Lung (tissue), 12 donors: ENCODE data around the gene HLTF. TPM values are rescaled to one million over a fixed set of nuclear protein-coding genes. Genes with fewer than 3 reads are reported as not detected.
A peak's percentile ranks its signal among the peaks of the same experiment; 100 is the strongest.

Experiments used
- ATAC-seq: fragments of 200-7000 bp; cut with Tn5 transposase; one replicate; pipeline ENCODE4 v1.9.1; 2020; ENCODE audit warnings: moderate number of reproducible peaks; ENCODE audit not compliant: insufficient read depth, low FRiP score
- DNase-seq, 3 donors: peaks; one replicate each; pipeline ENCODE4 v3.0.0-alpha.2; 2013 to 2017
- H3K27ac ChIP-seq, 2 donors: one replicate each; pipeline ENCODE4 v1.5.1; 2013; ENCODE audit warnings: mild to moderate bottlenecking in 2 of 2, moderate library complexity in 2 of 2, control low read depth in 1 of 2, inconsistent platforms in 1 of 2, low read depth in 1 of 2, low read length in 1 of 2
- H3K27me3 ChIP-seq, 3 donors: one replicate each; pipeline ENCODE4 v1.5.1; 2013; ENCODE audit warnings: low read length in 2 of 3; ENCODE audit not compliant: control insufficient read depth in 3 of 3, insufficient read depth in 3 of 3
- H3K36me3 ChIP-seq, 4 donors: one replicate each; pipeline ENCODE4 v1.5.1; 2013; ENCODE audit warnings: low read length in 4 of 4, mild to moderate bottlenecking in 1 of 4, moderate library complexity in 1 of 4; ENCODE audit not compliant: control insufficient read depth in 4 of 4, insufficient read depth in 4 of 4
- H3K4me1 ChIP-seq, 5 donors: one replicate each; pipeline ENCODE4 v1.5.1; 2013; ENCODE audit warnings: low read length in 5 of 5, mild to moderate bottlenecking in 2 of 5, moderate library complexity in 1 of 5; ENCODE audit not compliant: control insufficient read depth in 5 of 5, insufficient read depth in 5 of 5
- H3K4me3 ChIP-seq: one replicate; pipeline ENCODE4 v1.5.1; 2013; ENCODE audit warnings: mild to moderate bottlenecking, control low read depth, moderate library complexity
- H3K9ac ChIP-seq, 2 donors: one replicate each; pipeline ENCODE4 v1.5.1; 2013; ENCODE audit warnings: low read length in 2 of 2, control low read depth in 1 of 2; ENCODE audit not compliant: insufficient read depth in 1 of 2
- H3K9me3 ChIP-seq, 4 donors: one replicate each; pipeline ENCODE4 v1.5.1; 2013; ENCODE audit warnings: low read length in 3 of 4, mild to moderate bottlenecking in 1 of 4, moderate library complexity in 1 of 4; ENCODE audit not compliant: control insufficient read depth in 4 of 4, insufficient read depth in 3 of 4
- CTCF ChIP-seq: IDR thresholded peaks from 2 replicates; pipeline ENCODE4 v1.5.1; 2012; ENCODE audit warnings: mild to moderate bottlenecking; ENCODE audit errors: control extremely low read depth, extremely low read depth
- WGBS, 2 donors: extraction: QIAGEN DNeasy Blood & Tissue Kit; methylation state at CpG; one replicate each; pipeline ENCODE4 v1.1.7; 2013; 5-methylcytosine and 5-hydroxymethylcytosine counted together
- polyA plus RNA-seq, 2 donors: library from polyadenylated mRNA; stranded (reverse); fragments of 200-250 nt; gene quantifications; one replicate each; pipeline ENCODE4 v1.2.1, GENCODE V29; 2013
- total RNA-seq, 2 donors: library from RNA; depleted of rRNA in 1 of 2; stranded (reverse); fragments of >200 nt in 1 of 2; gene quantifications; one replicate each; pipeline ENCODE4 v1.2.1, GENCODE V29; 2014 to 2021
- donor health status: control.
- donor health status: control.
- donor health status: Bipolar disorder and iron deficiency.
- donor health status: healthy.
- donor health status: DM: yes; HTN: yes; CAD: no.

The HLTF gene
- total and polyA plus RNA-seq, 4 donors: 3.6 to 54.7 (median 12.6) TPM

DNA sequence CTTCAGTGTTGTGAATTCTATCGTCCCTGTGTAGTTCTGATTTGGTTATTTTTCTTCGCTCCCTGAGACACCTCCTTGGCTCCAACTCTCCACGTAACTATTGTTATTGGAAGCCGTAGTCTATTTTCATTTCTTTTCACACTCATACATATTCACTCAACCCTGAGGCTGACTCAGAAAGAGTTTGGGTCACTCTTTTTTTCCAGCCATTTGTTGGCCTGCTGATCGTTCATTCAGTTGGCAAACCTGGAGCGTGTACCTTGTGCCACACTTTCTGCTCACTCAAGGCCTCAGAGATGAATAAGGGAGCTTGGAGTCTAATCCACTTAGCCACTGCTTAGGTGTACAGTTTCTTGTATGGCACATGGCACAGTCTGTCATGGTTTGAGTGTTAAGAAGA, 72.6 kb downstream of the HLTF start:
- Histone ChIP-seq H3K36me3 (peaks cover 23 to 68% (median 38%) of the 10 kb centered on the region in 4 donors), H3K4me1 (peaks cover 0 to 18% (median 2%) of the 10 kb centered on the region in 5 donors), H3K9ac (no peak overlapping the region), H3K4me3 (no peak overlapping the region), H3K27me3 (no peaks in the 10 kb centered on the region), H3K27ac (peak overlapping the region in 1 of 2 donors; percentile 14), H3K9me3 (peaks cover 0 to 2% (median 0%) of the 10 kb centered on the region in 4 donors)
- WGBS, 2 donors: 95 to 97% methylated on average over 6 of the region's 6 CpGs
- no peak for DNase-seq
- no peak for ATAC-seq
- no peak for TF ChIP-seq CTCF

GRCh38 chr3:149011676-149012075, 74.7 kb downstream of the HLTF start:
- Histone ChIP-seq H3K9me3 (peaks cover 0 to 4% (median 0%) of the 10 kb centered on the region in 4 donors), H3K4me1 (peaks cover 0 to 14% (median 2%) of the 10 kb centered on the region in 5 donors), H3K27ac (no peak overlapping the region), H3K27me3 (no peaks in the 10 kb centered on the region), H3K4me3 (no peak overlapping the region), H3K36me3 (peaks cover 32 to 73% (median 44%) of the 10 kb centered on the region in 4 donors), H3K9ac (no peak overlapping the region)
- no peak for DNase-seq
- TF ChIP-seq CTCF: no peak
- WGBS, 2 donors: 77 to 80% methylated on average over 5 of the region's 5 CpGs
- ATAC-seq: no peak

- peaks cover 0 to 14% (median 2%) of the 10 kb centered on the region in 5 donors for H3K4me1 ChIP-seq
- no peak for TF ChIP-seq CTCF
- no peak overlapping the region for H3K4me3 ChIP-seq
- H3K27ac ChIP-seq: no peak overlapping the region
- no peaks in the 10 kb centered on the region for H3K27me3 ChIP-seq
- DNase-seq (no peak), ATAC-seq (no peak)
- no peak overlapping the region for H3K9ac ChIP-seq
- WGBS, 2 donors: 73 to 89% methylated on average over 2 of the region's 2 CpGs
- peaks cover 0 to 4% (median 0%) of the 10 kb centered on the region in 4 donors for H3K9me3 ChIP-seq
- peaks cover 32 to 68% (median 42%) of the 10 kb centered on the region in 4 donors for H3K36me3 ChIP-seq
Observed at GRCh38 chr3:149010966-149011365, 75.4 kb downstream of the HLTF start.

DNA sequence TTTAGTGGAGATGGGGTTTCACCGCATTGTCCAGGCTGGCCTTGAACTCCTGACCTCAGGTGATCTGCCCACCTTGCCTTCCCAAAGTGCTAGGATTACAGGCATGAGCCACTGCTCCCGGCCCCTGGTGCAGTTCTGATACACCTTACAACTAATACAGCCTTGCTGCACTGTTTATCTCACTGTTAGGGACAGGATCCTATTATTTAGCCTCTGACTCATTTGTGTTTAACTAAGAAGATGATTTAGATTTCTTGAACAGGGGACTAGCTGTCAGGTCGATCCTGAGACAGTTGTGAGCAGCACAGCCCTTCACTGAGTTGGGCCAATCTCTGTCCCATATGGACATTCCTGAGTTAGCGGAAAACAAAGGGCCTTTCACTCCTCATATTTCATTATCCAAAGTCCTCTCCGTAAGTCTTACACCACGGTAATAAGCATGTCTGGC, 75.8 kb downstream of the HLTF start:
- H3K9ac ChIP-seq: no peak overlapping the region
- H3K36me3 ChIP-seq: peaks cover 30 to 66% (median 41%) of the 10 kb centered on the region in 4 donors
- peaks cover 0 to 4% (median 0%) of the 10 kb centered on the region in 4 donors for H3K9me3 ChIP-seq
- no peak overlapping the region for H3K27ac ChIP-seq
- DNase-seq: no peak
- no peak overlapping the region for H3K4me3 ChIP-seq
- no peak for TF ChIP-seq CTCF
- peaks cover 0 to 13% (median 2%) of the 10 kb centered on the region in 5 donors for H3K4me1 ChIP-seq
- H3K27me3 ChIP-seq: no peaks in the 10 kb centered on the region
- 78 to 92% methylated on average over 6 of the region's 6 CpGs for WGBS, 2 donors
- no peak for ATAC-seq
